Measurements from ENCODE around the gene DEGS1. TPM values are rescaled to one million over a fixed set of nuclear protein-coding genes. Genes with fewer than 3 reads are reported as not detected.

Gene DEGS1
- polyA plus RNA-seq, 1 experiment: 193 TPM

DNA sequence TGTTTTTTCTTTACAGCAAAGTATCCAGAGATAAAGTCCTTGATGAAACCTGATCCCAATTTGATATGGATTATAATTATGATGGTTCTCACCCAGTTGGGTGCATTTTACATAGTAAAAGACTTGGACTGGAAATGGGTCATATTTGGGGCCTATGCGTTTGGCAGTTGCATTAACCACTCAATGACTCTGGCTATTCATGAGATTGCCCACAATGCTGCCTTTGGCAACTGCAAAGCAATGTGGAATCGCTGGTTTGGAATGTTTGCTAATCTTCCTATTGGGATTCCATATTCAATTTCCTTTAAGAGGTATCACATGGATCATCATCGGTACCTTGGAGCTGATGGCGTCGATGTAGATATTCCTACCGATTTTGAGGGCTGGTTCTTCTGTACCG, 6.5 kb downstream of the DEGS1 start:
- POLR2A ChIA-PET: no interaction called here
- H3K9me3 ChIP-seq (ENCODE audit: control insufficient read depth, insufficient read depth, low read length): no peaks in the 10 kb centered on the region
- TF ChIP-seq CTCF (IDR thresholded peaks at IDR 0.05; ENCODE audit: low read depth, low read length): no peak
- DNase-seq (ENCODE audit: low read depth, low spot score): no peak
- H3K27ac ChIP-seq (ENCODE audit: low read depth, low read length): no peak overlapping the region
- no peak overlapping the region for H3K4me3 ChIP-seq (ENCODE audit: low read depth, low read length)
- no peaks in the 10 kb centered on the region for H3K27me3 ChIP-seq (ENCODE audit: control insufficient read depth, insufficient read depth, low read length)
- CTCF ChIA-PET: no interaction called here

GRCh38 chr1:224192082-224192788, 9.2 kb downstream of the DEGS1 start:
- Histone ChIP-seq H3K9me3 (ENCODE audit: control insufficient read depth, insufficient read depth, low read length) (no peaks in the 10 kb centered on the region), H3K27ac (ENCODE audit: low read depth, low read length) (no peak overlapping the region), H3K4me3 (ENCODE audit: low read depth, low read length) (no peak overlapping the region), H3K27me3 (ENCODE audit: control insufficient read depth, insufficient read depth, low read length) (no peaks in the 10 kb centered on the region)
- TF ChIP-seq CTCF (IDR thresholded peaks at IDR 0.05; ENCODE audit: low read depth, low read length): no peak
- ChIA-PET CTCF (interaction anchor here (0.6 kb wide), 1 partner anchor 265 kb away, joined by 4 read pairs; no protein-coding TSS in a partner anchor), POLR2A (interaction anchor here (0.6 kb wide), 1 partner anchor 29 kb away, joined by 3 read pairs; no protein-coding TSS in a partner anchor)
- DNase-seq (ENCODE audit: low read depth, low spot score): no peak

GRCh38 chr1:224193319-224193966, 10.4 kb downstream of the DEGS1 start:
- ChIA-PET CTCF (interaction anchor here (0.5 to 0.6 kb wide), 2 partner anchors 42 to 71 kb away, joined by 3 read pairs; no protein-coding TSS in a partner anchor), POLR2A (interaction anchor here (1.1 kb wide), 1 partner anchor 30 kb away, joined by 3 read pairs; no protein-coding TSS in a partner anchor)
- TF ChIP-seq CTCF (IDR thresholded peaks at IDR 0.05; ENCODE audit: low read depth, low read length): no peak
- H3K27me3 ChIP-seq (ENCODE audit: control insufficient read depth, insufficient read depth, low read length): no peaks in the 10 kb centered on the region
- no peak overlapping the region for H3K4me3 ChIP-seq (ENCODE audit: low read depth, low read length)
- no peak for DNase-seq (ENCODE audit: low read depth, low spot score)
- no peak overlapping the region for H3K27ac ChIP-seq (ENCODE audit: low read depth, low read length)
- no peaks in the 10 kb centered on the region for H3K9me3 ChIP-seq (ENCODE audit: control insufficient read depth, insufficient read depth, low read length)

DNA sequence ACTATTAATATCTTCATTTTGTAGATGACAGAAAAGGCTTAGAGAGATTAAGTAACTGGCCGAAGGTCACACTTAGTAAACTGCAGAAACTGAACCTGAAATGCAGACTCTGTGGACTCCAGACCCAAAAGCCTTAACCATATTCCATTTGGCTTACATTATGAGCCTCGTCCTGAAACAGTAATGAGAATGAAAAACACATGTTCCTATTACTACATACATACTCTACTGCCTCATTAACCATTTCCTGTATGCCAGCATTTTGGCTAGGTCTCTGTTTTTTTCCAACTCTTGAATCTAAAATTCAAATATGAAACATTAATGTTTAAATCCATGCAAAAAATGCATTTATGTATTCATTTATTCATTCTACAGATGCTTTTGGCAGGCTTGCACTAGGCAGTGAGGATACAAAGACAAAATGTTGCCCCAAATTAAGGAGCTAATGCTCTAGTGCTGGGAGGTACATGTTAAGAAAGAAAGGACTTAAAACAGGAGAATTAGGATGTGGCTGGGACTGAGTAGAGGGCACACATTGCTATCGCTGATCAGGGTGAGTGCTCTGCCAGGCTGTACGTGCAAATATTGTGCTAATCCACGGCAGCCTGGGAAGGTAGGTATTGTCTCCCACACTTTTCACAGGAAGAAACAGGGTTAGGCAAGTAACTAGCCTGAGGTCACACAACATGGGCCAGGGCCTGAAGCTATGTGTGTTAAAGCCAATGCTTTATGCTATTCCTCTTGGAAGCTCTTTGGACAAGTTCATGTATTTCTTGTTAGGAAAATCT, 14.0 kb downstream of the DEGS1 start:
- POLR2A ChIA-PET: no interaction called here
- Histone ChIP-seq H3K27me3 (ENCODE audit: control insufficient read depth, insufficient read depth, low read length) (no peaks in the 10 kb centered on the region), H3K9me3 (ENCODE audit: control insufficient read depth, insufficient read depth, low read length) (no peaks in the 10 kb centered on the region), H3K27ac (ENCODE audit: low read depth, low read length) (no peak overlapping the region), H3K4me3 (ENCODE audit: low read depth, low read length) (no peak overlapping the region)
- CTCF ChIA-PET: no interaction called here
- TF ChIP-seq CTCF (IDR thresholded peaks at IDR 0.05; ENCODE audit: low read depth, low read length): no peak
- DNase-seq (ENCODE audit: low read depth, low spot score): no peak
